Measurements from ENCODE around the gene MYH10. TPM values are rescaled to one million over a fixed set of nuclear protein-coding genes. Genes with fewer than 3 reads are reported as not detected.

The MYH10 gene
- total RNA-seq, 1 experiment from 2014 or later, result 84.4 TPM

Other genes with a start within 250 kb of the MYH10 start
- gene RPL26, start 247.5 kb downstream of the MYH10 start, total RNA-seq (2014; rRNA removed; shearing (Covaris generic)), result 1,833 and 2,305 TPM in 2 replicates
- gene RNF222, start 232.9 kb downstream of the MYH10 start, total RNA-seq (2014; rRNA removed; shearing (Covaris generic)), result not detected in 2 replicates
- 18.6 and 32.8 TPM in 2 replicates for gene NDEL1, start 194.8 kb downstream of the MYH10 start, total RNA-seq (2014; rRNA removed; shearing (Covaris generic))
- not detected in 2 replicates for gene CCDC42, start 114.1 kb upstream of the MYH10 start, total RNA-seq (2014; rRNA removed; shearing (Covaris generic))
- not detected in 2 replicates for gene SPDYE4, start 127.8 kb upstream of the MYH10 start, total RNA-seq (2014; rRNA removed; shearing (Covaris generic))
- gene MFSD6L, start 168.6 kb upstream of the MYH10 start, total RNA-seq (2014; rRNA removed; shearing (Covaris generic)), result 0.07 TPM in 1 of 2 replicates, not detected in the other
- gene PIK3R6, start 236.9 kb upstream of the MYH10 start, total RNA-seq (2014; rRNA removed; shearing (Covaris generic)), result 0.14 TPM in 1 of 2 replicates, not detected in the other

Data from H7 (cell line).